HG02981 (cell line): ENCODE data around the gene DENND11.
A peak's percentile ranks its signal among the peaks of the same experiment; 100 is the strongest.

Source experiments
- ATAC-seq: cut with Tn5 transposase; IDR thresholded peaks from one replicate; pipeline ENCODE4 v1.9.1; 2021; ENCODE audit warnings: mild to moderate bottlenecking, moderate library complexity; ENCODE audit not compliant: unreplicated experiment

DENND11 gene

DNA sequence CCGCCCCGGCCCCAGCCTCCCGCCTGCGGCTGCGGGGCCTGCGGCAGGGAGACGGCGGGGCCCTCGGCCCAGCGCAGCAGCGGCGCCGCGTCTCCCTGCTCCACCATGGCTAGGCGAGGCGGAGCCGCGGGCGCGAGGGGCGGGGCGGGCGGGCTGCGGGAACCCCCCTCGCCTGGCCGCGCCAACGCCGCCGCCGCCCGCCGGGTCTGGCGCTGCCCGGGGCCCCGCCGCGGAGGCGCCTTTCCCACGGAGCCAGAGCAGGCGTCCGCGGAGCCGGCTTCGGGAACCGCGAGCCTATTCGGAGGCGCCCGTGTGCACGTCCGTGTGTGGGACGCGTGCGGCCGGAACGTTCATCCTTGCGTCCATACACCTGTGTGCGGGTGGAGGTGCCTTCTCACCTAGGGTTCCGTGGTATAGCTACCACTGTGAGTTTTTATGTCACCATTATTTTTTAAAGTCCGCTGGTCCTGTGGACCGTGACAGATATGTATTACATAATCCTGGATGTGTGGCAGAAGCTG is at the start of gene DENND11:
TSS of gene DENND11 (minus strand) at position 120 of the 521 bp plus-strand sequence. CDS start at position 107, 13 bp downstream.
- peak; percentile 66 for ATAC-seq

DNA sequence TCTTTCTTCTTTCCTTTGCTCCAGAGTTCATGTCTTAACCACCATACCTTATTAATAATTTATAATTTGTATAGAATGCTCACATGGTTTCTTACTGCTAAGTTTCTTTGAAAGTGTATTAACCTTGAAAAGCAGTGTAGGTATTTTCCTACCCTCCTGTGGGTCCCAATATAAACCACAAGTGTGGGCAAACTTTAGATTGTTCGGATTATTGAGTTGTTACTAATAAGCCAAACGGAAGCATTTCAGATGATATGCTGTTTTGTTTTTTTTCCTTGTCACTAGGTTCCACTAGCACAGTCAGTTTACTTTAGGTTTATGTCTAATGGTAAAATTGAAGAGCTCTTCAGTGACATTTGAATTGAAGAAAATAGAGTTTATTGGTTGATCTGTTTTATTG is 46.4 kb upstream of the DENND11 start:
- ATAC-seq: no peak

- ATAC-seq: no peak
These were observed 42.2 kb upstream of the DENND11 start for GRCh38 chr7:141744131-141744530.

DNA sequence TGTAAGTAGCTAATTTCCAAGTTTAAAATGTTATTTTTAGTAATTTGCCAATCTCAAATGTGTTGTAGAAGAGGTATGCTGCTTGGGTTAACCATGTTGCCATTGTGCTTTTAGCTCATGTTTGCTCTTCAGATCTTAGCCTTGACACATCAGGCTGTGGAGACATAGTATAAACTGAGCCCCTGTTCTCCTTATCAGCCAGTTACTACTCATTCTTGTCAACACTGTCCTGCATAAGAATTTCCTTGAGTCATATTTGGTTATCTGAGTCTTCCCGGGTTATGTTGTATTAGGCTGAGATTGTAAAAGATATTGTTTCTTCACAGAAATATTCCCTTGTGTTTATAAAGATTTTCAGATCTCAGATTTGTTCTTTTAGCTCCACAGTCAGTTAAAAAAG is 40.3 kb upstream of the DENND11 start:
- no peak for ATAC-seq

DNA sequence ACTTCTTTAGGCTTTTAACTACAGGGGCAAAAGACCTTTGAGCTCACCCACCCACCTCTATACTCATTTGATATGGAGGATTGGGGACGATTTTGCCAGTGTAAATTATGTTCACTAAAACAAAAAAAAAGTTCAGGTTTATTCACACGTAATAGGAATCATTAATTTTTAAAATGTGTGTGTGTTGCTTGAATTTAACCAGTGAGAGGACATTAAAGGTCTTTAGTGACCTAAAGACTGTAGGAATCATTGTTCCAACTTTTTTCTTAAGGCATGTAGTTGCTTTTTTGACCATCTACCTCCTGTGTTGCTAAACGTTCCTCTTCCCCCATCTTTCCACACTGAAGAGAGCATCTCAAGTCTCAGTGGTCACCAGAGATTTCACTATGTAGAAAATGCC is 37.3 kb upstream of the DENND11 start:
- ATAC-seq: no peak

- no peak for ATAC-seq
These were observed 36.6 kb upstream of the DENND11 start for GRCh38 chr7:141738592-141739013.

DNA sequence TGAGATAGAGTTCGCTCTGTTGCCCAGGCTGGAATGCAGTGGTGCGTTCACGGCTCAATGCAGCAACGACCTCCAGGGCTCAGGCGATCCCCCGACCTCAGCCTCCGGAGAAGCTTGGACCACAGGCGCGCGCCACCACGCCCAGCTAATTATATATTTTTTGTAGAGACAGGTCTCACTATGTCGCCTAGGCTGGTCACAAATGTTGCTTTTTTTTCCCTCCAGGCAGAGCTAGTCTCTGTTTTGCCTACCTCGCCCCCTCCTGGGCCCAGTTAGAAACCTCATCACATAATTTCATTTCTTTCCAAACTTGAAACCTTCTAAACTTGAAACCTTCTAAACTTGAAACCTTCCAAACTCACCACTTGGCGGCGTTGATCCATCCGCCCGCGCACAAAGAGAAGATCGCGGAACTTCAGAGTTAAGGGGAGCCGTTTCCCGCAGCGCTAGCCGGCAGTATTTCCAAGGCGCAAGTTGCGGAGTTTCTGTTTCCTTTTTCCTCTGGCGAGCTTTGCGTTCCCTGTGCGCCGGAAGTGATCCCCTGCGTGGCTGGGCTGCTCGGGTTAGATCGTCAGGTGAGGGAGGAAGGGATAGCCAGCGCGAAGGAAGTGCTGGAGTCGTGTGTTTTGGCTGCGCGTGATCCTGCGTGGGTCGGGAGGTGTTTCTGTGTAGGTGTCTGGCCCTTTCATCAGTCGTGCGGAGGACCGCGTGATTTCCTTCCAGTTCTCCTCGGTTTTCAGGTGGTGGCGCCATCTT is 36.0 kb upstream of the DENND11 start, which contains the start of gene SSBP1:
TSS of gene SSBP1 (plus strand) at position 523 of the 756 bp plus-strand sequence. CDS start 809 bp downstream, outside the sequence.
- ATAC-seq: peak; percentile 87

DNA sequence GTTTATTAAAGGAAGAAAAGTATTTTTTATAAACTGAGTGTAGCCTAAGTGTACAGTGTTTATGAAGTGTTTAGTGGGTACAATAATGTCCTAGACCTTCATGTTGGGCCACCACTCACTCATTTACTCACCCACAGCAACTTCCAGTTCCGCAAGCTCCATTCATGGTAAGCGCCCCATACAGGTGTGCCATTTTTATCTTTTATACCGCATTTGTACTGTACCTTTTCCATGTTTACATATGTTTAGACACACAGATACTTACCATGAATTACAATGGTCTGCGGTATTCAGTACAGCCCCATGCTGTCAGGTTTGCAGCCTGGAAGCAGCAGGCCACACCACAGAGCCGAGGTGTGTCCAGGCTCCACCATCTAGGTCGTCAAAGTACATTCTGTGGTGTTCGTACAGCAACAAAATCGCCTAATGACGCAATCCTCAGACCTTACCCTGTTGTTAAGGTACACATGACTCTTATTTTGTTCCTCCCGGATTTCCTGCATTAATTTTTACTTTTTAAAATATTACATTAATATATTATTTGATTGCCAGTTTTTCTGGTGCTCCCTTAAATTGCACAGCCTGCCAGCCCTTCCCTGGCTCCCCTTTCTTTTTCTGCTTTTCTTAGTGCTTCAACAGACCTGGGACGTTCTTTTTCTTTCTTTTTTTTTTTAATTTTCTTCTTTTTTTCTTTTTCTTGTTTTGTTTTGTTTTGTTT is 35.3 kb upstream of the DENND11 start:
- no peak for ATAC-seq

DNA sequence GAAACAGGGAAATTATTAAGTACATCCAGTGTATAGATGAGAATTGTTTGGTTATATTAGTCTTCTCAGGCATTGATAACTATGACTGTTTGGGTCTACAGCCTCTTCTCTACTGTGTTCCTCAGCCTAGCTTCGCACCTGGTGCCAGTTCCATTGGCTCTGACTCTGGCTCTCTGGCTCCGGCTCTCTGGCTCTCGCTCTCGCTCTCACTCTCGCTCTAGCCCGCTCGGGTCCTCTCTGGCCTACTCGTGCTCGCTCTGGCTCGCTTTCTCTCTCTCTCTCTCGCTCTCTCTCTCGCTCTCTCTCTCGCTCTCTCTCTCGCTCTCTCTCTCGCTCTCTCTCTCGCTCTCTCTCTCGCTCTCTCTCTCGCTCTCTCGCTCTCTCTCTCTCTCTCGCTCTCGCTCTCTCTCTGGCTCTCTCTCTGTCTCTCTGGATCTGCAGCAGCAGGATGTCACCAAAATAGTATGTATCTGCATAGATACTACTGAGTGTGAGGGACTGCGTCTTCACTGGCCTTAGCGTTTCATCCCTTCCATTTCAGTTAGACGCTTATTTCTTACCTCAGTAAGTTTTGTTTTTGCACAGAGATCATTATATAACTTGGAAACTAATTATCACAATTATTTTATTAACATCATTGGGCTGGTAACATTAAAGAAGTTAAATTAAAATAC is 29.6 kb upstream of the DENND11 start:
- ATAC-seq: no peak

- no peak for ATAC-seq
These were observed 27.1 kb upstream of the DENND11 start for GRCh38 chr7:141729020-141729419.

- ATAC-seq: peak; percentile 85
These were observed 20.6 kb upstream of the DENND11 start for GRCh38 chr7:141722529-141722928.

GRCh38 chr7:141717450-141717849 is 15.5 kb upstream of the DENND11 start:
- ATAC-seq: no peak

GRCh38 chr7:141715794-141716689 is 14.1 kb upstream of the DENND11 start:
- ATAC-seq: no peak

GRCh38 chr7:141715018-141715417 is 13.1 kb upstream of the DENND11 start:
- no peak for ATAC-seq

- no peak for ATAC-seq
These were observed 12.6 kb upstream of the DENND11 start for GRCh38 chr7:141714571-141714970.

DNA sequence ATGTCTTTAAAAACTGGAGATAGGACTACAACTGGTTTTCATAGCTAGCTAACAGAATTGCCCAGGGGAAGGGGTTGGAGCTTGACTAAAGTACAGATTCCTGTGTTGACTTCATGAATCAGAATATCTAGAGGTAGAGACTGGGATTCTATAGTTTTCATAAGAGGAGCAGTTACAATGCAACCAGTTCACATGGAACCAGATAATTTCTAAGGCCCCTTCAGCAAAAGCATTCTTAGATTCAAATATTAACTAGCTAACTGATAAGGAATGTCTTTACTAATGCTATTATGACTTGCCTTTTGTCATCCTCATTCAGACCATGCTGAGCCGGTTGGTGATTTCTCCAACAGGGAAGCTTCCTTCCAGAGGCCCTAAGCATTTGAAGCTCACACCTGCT is 11.9 kb upstream of the DENND11 start:
- no peak for ATAC-seq

- no peak for ATAC-seq
These were observed 10.8 kb upstream of the DENND11 start for GRCh38 chr7:141712603-141713255.

- ATAC-seq: no peak
These were observed 8.3 kb upstream of the DENND11 start for GRCh38 chr7:141710301-141710700.

DNA sequence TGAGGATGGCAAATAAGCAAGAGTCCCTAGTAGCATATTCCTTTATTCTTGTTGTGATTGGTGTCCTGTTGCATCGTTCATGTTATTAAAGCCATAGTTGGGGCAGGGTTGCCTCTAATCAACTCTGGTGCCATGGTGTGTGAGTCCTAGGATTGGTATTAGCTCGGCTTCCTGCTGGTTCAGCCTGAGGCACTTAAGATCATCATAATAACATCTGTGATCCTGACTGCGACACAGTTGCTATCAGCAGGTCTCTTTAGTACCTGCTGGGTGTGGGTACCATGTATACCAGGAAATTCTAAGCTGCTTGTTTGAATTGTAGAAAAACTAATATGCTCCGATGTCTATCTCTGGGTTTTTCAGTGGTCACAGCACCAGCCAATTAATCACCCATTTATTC is 7.8 kb upstream of the DENND11 start:
- no peak for ATAC-seq

DNA sequence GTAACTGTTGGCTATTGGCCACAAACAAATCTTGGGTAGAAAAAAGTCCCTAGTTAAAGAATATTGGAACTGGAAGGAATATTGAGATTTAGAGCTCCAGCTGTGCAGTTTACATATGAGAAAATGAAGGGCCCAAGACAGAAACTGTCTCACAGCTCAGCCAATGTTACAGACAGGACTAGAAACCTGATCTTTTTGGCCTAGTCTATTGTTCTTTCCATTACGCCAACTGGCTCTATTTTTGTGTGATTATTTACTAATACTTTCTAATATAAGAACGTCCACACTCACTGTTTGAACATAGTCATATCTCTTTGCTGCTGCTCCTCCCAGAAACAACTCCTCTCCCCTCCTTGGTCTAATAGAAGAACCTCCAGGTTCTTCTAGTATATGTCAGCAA is 7.4 kb upstream of the DENND11 start:
- no peak for ATAC-seq
